GM12878 (cell line): ENCODE measurements around the gene LAMA5. TPM values are rescaled to one million over a fixed set of nuclear protein-coding genes. Genes with fewer than 3 reads are reported as not detected.

ENCODE experiments used
- ATAC-seq: fragments of 200-7000 bp; cut with Tn5 transposase; 3 replicates; pipeline ENCODE4 v1.9.1; 2020; ENCODE audit warnings: mild to moderate bottlenecking, moderate library complexity
- BruUV-seq: library from RNA; stranded (reverse); fragments of 400-500 nt; replicated peaks from 2 replicates; lab custom pipeline; 2021; lab: Mats Ljungman, UMichigan
- CTCF ChIA-PET: fragments of 300-600 bp; sonication (Branson Sonifier 250); formaldehyde crosslinking; extraction: SDS; loops from one replicate; lab custom pipeline; 2021; ENCODE audit warnings: inconsistent platforms; lab: Yijun Ruan, JAX
- POLR2A ChIA-PET: fragments of 350-600 bp; formaldehyde crosslinking; extraction: SDS; loops from one replicate; lab custom pipeline; 2021; ENCODE audit warnings: inconsistent platforms; lab: Charles Lee
- RAD21 ChIA-PET: fragments of 300-600 bp; sonication (Branson Sonifier 250); formaldehyde crosslinking; loops from one replicate; lab custom pipeline; 2023; ENCODE audit warnings: antibody characterized with exemption; ENCODE audit not compliant: unreplicated experiment; lab: Charles Lee
- SMC1A ChIA-PET: fragments of 300-600 bp; sonication (Branson Sonifier 250); formaldehyde crosslinking; loops from one replicate; lab custom pipeline; 2023; ENCODE audit not compliant: unreplicated experiment, uncharacterized antibody; lab: Charles Lee
- DNase-seq: peaks from one replicate; pipeline ENCODE4 v3.0.0-alpha.2; 2011; ENCODE audit warnings: low read depth, low spot score
- FAIRE-seq: peaks from 3 replicates; lab custom pipeline; 2011; peaks lifted over from hg19 to GRCh38; lab: Jason Lieb, UNC
- H2AFZ ChIP-seq: 2 replicates; pipeline ENCODE4 v1.6.0; 2011; ENCODE audit warnings: low read depth, low read length, control low read depth; ENCODE audit not compliant: control insufficient read depth
- H3K27ac ChIP-seq: 2 replicates; pipeline ENCODE4 v1.5.1; 2011; ENCODE audit warnings: control low read depth; ENCODE audit not compliant: control insufficient read depth, insufficient read depth
- H3K27me3 ChIP-seq, 2 experiments: replicated peaks in 1 of 2; 2 replicates each; pipeline versions ENCODE4 v1.6.0 to v1.6.1; 2011; ENCODE audit warnings: low read length in 1 of 2; ENCODE audit not compliant: control insufficient read depth in 2 of 2, insufficient read depth in 2 of 2
- H3K36me3 ChIP-seq, 2 experiments: 2 replicates each; pipeline ENCODE4 v1.5.1; 2011; ENCODE audit warnings: low read length in 1 of 2; ENCODE audit not compliant: control insufficient read depth in 2 of 2, insufficient read depth in 2 of 2
- H3K4me1 ChIP-seq: 2 replicates; pipeline ENCODE4 v1.6.1; 2011; ENCODE audit warnings: mild to moderate bottlenecking, low read length, moderate library complexity, mixed read lengths; ENCODE audit not compliant: control insufficient read depth, insufficient read depth
- H3K4me2 ChIP-seq: 2 replicates; pipeline ENCODE4 v1.6.0; 2011; ENCODE audit warnings: control low read depth; ENCODE audit not compliant: control insufficient read depth, insufficient read depth
- H3K4me3 ChIP-seq: fragments of 200-600 bp; sonication (generic); 2 replicates; pipeline ENCODE4 v1.5.1; 2016
- H3K79me2 ChIP-seq: 2 replicates; pipeline ENCODE4 v1.6.0; 2011; ENCODE audit warnings: low read length; ENCODE audit not compliant: control insufficient read depth, insufficient read depth
- H3K9ac ChIP-seq: 2 replicates; pipeline ENCODE4 v1.8.0; 2011; ENCODE audit warnings: low read length, control low read depth, mixed read lengths; ENCODE audit not compliant: control insufficient read depth, insufficient read depth
- H3K9me3 ChIP-seq: replicated peaks from 3 replicates; pipeline ENCODE4 v1.5.1; 2011; ENCODE audit warnings: mild to moderate bottlenecking, low read length; ENCODE audit not compliant: control insufficient read depth, insufficient read depth
- H4K20me1 ChIP-seq: 2 replicates; pipeline ENCODE4 v1.6.0; 2011; ENCODE audit not compliant: control insufficient read depth, insufficient read depth
- CEBPB ChIP-seq, 2 experiments: fragments of 150-350 bp in 1 of 2; IDR thresholded peaks; 2 replicates each; pipeline ENCODE4 v1.6.1; 2012 to 2014; ENCODE audit warnings: low read depth in 2 of 2, low read length in 2 of 2, borderline replicate concordance in 1 of 2, inconsistent platforms in 1 of 2
- IKZF2 ChIP-seq, 2 experiments: fragments of 450-650 bp; IDR thresholded peaks; 2 replicates each; pipeline ENCODE4 v1.6.1; 2017; ENCODE audit warnings: mild to moderate bottlenecking in 2 of 2, moderate library complexity in 2 of 2
- JUNB ChIP-seq: IDR thresholded peaks from 2 replicates; pipeline ENCODE4 v1.6.1; 2016; ENCODE audit warnings: antibody characterized with exemption, mild to moderate bottlenecking
- SPI1 ChIP-seq: IDR thresholded peaks from 2 replicates; pipeline ENCODE4 v1.6.1; 2011; ENCODE audit warnings: low read depth, mild to moderate bottlenecking, low read length, moderate library complexity, borderline replicate concordance; ENCODE audit not compliant: insufficient read depth
- SRF ChIP-seq, 2 experiments: IDR thresholded peaks; 2 replicates each; pipeline ENCODE4 v1.6.1; 2011; ENCODE audit warnings: low read depth in 2 of 2, low read length in 2 of 2, mild to moderate bottlenecking in 1 of 2, moderate library complexity in 1 of 2
- TBL1XR1 ChIP-seq: IDR thresholded peaks from 2 replicates; pipeline ENCODE4 v1.6.1; 2012; ENCODE audit warnings: low read depth, low read length, improper control_type of control experiment
- ZNF384 ChIP-seq: IDR thresholded peaks from 2 replicates; pipeline ENCODE4 v1.6.1; 2012; ENCODE audit warnings: low read depth, mild to moderate bottlenecking, low read length, improper control_type of control experiment, borderline replicate concordance
- WGBS: methylation state at CpG from one replicate; pipeline ENCODE4 v1.1.6; 2016; ENCODE audit warnings: low lambda C conversion rate; ENCODE audit not compliant: insufficient replicate concordance, insufficient coverage; ENCODE audit errors: missing lambda C conversion rate; 5-methylcytosine and 5-hydroxymethylcytosine counted together
- in situ Hi-C: fragments of 300-500 bp; cut with MboI; formaldehyde crosslinking; loops from 9 replicates; pipeline ENCODE4 v1.14.3; 2018; ENCODE audit warnings: mixed read lengths
- intact Hi-C: fragments of 100-400 bp; cut with micrococcal nuclease; formaldehyde crosslinking; loops from one replicate; pipeline ENCODE4 v1.14.2; 2022; ENCODE audit not compliant: unreplicated experiment
- polyA plus RNA-seq, 11 experiments: library from polyadenylated mRNA; depleted of rRNA in 4 of 11; unstranded in 6 of 11; stranded (reverse) in 5 of 11; fragments of >200 nt; fragmentation: Nextera tagmentation in 4 of 11; fragmentation: Illumina TruSeq in 1 of 11; extraction: Ambion mirVana in 4 of 11; extraction: Trizol in 1 of 11; gene quantifications; 1 replicate in 1 of 11; 2 replicates in 10 of 11; pipeline versions ENCODE4 v1.2.1 to v1.2.3, GENCODE V29; 2011 to 2016; ENCODE audit warnings: inconsistent platforms in 2 of 11, missing spikeins in 2 of 11, low read depth in 1 of 11
- total RNA-seq, 4 experiments: library from RNA; depleted of rRNA in 3 of 4; stranded (reverse); fragments of >200 nt in 3 of 4; fragmentation: Illumina TruSeq in 1 of 4; extraction: Trizol in 1 of 4; gene quantifications; 2 replicates each; pipeline versions ENCODE4 v1.2.1 to v1.2.3, GENCODE V29; 2013 to 2021
- TF ChIP-seq, protein P1 (sequence below): fragments of 450-650 bp; IDR thresholded peaks from 2 replicates; pipeline ENCODE4 v1.6.1; 2017; ENCODE audit warnings: mild to moderate bottlenecking, low read depth, inconsistent platforms; ENCODE audit not compliant: poor library complexity, severe bottlenecking

LAMA5 gene
- total and polyA plus RNA-seq, 10 of the 15 experiments (the other 5 are each of a cell fraction or from before 2014, with no cell fraction given): 0.09 to 3.1 (median 1.6) TPM; not detected in 3

DNA sequence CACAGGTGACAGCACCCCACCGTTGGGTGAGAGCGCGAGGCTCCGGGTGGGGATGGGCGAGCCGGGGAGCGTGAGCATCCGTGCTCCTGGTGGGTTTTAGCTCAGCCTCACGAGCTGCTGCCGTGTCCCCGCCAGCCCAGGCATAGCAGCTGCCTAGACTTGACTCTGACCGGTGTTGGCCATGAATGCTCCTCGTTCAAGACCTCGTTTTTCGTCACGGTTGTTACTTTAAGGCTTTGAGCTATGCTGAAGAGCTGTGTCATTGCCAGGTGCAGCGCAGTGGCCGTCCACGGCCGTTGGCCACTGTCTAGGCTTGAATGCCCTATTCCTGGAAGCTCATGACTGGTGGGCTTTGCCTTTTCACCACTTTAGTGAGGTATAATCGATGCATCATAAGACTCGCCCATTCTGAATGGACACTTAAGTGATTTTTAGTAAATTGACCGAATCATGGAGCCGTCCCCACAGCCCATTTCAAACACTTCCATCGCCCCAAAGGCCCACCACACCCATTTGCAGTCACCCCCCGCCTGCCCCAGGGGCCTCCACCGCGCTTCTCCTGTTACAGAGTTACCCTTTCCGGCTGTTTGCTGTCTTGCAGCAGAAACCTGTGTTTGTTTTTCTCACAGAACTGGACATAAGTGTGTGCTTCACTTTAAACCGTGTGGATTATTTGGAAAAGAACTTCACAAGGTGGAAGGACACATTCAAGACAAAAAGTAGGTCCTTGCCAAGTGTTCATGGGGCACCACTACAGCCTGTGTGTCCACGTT, 85.8 kb downstream of the LAMA5 start:
- DNase-seq (no peak), ATAC-seq (no peak), FAIRE-seq (no peak)
- intact Hi-C loops: no loop called here
- no peak overlapping the region for H3K27ac ChIP-seq
- RAD21 ChIA-PET: no interaction called here
- POLR2A ChIA-PET: no interaction called here
- in situ Hi-C loops: no loop called here
- TF ChIP-seq SPI1: no peak
- TF ChIP-seq JUNB: no peak
- no peak for TF ChIP-seq SRF (IDR thresholded peaks at IDR 0.05; ENCODE audit: low read depth in 2 of 2, low read length in 2 of 2)
- no peak for TF ChIP-seq IKZF2 (IDR thresholded peaks at IDR 0.05)
- TF ChIP-seq ZNF384: no peak
- no peak for TF ChIP-seq CEBPB (IDR thresholded peaks at IDR 0.05; ENCODE audit: borderline replicate concordance in 1 of 2, low read depth in 2 of 2, low read length in 2 of 2)
- TF ChIP-seq TBL1XR1: no peak
- TF ChIP-seq, protein P1, sequence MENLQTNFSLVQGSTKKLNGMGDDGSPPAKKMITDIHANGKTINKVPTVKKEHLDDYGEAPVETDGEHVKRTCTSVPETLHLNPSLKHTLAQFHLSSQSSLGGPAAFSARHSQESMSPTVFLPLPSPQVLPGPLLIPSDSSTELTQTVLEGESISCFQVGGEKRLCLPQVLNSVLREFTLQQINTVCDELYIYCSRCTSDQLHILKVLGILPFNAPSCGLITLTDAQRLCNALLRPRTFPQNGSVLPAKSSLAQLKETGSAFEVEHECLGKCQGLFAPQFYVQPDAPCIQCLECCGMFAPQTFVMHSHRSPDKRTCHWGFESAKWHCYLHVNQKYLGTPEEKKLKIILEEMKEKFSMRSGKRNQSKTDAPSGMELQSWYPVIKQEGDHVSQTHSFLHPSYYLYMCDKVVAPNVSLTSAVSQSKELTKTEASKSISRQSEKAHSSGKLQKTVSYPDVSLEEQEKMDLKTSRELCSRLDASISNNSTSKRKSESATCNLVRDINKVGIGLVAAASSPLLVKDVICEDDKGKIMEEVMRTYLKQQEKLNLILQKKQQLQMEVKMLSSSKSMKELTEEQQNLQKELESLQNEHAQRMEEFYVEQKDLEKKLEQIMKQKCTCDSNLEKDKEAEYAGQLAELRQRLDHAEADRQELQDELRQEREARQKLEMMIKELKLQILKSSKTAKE: no peak
- SMC1A ChIA-PET: no interaction called here
- H3K9me3 ChIP-seq: no peaks in the 10 kb centered on the region
- H4K20me1 ChIP-seq: no peaks in the 10 kb centered on the region
- H2AFZ ChIP-seq: no peak overlapping the region
- H3K4me1 ChIP-seq: no peaks in the 10 kb centered on the region
- 96% methylated on average over 31 of the region's 31 CpGs for WGBS
- no peak overlapping the region for H3K4me3 ChIP-seq
- CTCF ChIA-PET: no interaction called here
- H3K36me3 ChIP-seq: peaks cover 20 to 22% of the 10 kb centered on the region in 2 experiments; a peak in 3 of 4 replicates
- no peaks in the 10 kb centered on the region for H3K27me3 ChIP-seq
- no peaks in the 10 kb centered on the region for H3K79me2 ChIP-seq
- no peak overlapping the region for H3K4me2 ChIP-seq
- BruUV-seq: no TSS peak
- H3K9ac ChIP-seq: no peak overlapping the region
